NT2/D1 (cell line): ENCODE data around the gene MRPL14.

Experiments
- DNase-seq: peaks from one replicate; pipeline ENCODE4 v3.0.0-alpha.2; 2011; ENCODE audit warnings: low read depth, low spot score
- H3K27me3 ChIP-seq: 2 replicates; pipeline ENCODE4 v1.6.0; 2011; ENCODE audit warnings: mild to moderate bottlenecking; ENCODE audit not compliant: insufficient read length, insufficient read depth
- H3K36me3 ChIP-seq: 2 replicates; pipeline ENCODE4 v1.6.1; 2011; ENCODE audit warnings: mild to moderate bottlenecking, low read length, mixed read lengths; ENCODE audit not compliant: insufficient read depth, insufficient read length
- H3K4me1 ChIP-seq: 2 replicates; pipeline ENCODE4 v1.5.1; 2011; ENCODE audit not compliant: insufficient read depth, insufficient read length
- H3K4me3 ChIP-seq: 2 replicates; pipeline ENCODE4 v1.5.1; 2011; ENCODE audit warnings: low read depth; ENCODE audit not compliant: insufficient read length
- H3K9ac ChIP-seq: 2 replicates; pipeline ENCODE4 v1.6.0; 2011; ENCODE audit warnings: low read depth; ENCODE audit not compliant: insufficient read length
- H3K9me3 ChIP-seq: 2 replicates; pipeline ENCODE4 v1.5.1; 2011; ENCODE audit warnings: mild to moderate bottlenecking, low read length; ENCODE audit not compliant: insufficient read depth
- SUZ12 ChIP-seq: IDR thresholded peaks from 2 replicates; pipeline ENCODE4 v1.6.1; 2011; ENCODE audit not compliant: insufficient read length, insufficient read depth; ENCODE audit errors: extremely low read depth
- YY1 ChIP-seq: IDR thresholded peaks from 2 replicates; pipeline ENCODE4 v1.6.1; 2011; ENCODE audit not compliant: insufficient read length, insufficient read depth
- ZNF274 ChIP-seq: IDR thresholded peaks from 2 replicates; pipeline ENCODE4 v1.6.1; 2011; ENCODE audit warnings: mild to moderate bottlenecking, low read depth, low read length

MRPL14 gene

DNA sequence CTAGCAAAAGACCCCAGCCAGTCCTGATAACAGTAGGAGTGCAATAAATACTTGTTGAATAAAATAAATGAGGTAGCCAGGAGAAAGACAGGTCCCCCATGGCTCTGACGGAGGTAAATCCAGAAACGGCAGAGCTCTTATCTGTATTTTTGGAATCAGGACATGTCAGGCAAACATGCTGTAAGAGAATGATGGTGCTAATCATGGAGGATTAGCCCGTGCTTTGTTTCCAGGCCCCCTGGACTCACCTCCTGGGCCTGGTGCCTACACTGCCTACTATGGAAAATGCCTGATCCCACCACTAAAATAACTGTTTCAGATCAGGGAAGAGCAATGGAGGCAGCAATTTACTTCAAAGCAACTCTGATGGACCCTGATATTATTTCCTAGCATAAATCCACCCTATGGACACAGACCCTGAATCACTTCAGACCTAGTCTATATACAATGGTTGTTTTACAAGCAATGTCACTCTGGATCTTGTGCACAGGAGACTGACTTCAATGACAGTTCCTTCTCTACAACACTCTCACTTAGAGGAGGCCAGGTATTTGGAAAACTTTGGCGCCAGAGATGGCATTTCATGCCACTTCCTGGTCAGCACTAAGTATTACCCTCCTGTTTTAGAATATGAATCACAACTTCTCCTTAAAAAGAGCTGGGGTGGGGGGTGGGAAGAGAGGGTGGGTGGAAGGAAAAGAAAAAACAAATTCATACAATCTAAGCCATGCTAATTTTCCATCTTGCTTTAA lies 6.4 kb downstream of the MRPL14 start:
- Histone ChIP-seq H3K9me3 (no peaks in the 10 kb centered on the region), H3K4me1 (no peaks in the 10 kb centered on the region), H3K27me3 (no peaks in the 10 kb centered on the region), H3K4me3 (no peak overlapping the region), H3K9ac (no peak overlapping the region), H3K36me3 (peaks cover 19% of the 10 kb centered on the region)
- no peak for DNase-seq
- TF ChIP-seq ZNF274 (no peak), YY1 (no peak), SUZ12 (no peak)

DNA sequence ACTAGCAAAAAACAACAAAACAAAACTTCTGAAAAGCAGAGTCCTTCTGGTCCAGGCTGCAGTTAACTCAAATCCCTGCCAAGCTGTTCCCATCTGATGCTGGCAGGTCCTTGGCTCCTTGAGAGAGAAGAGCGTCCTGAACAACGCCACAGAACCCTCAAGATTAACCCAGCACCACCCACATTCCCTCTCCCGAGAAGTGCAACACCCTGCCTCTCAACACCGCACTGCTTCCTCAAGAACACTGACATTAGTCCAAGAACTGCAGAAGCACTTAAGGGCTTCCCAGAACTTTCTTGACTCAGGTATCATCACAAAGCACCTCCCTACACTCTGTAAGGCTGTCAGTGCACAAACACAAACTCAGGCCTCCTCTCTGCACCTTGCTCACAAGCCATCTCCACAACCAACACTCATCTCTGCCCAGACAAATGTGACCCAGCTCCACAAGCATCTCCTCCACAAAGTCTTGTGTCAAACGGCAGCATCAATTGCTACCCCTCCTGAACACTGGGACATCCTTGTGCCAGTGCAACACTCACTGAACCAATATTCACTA lies 7.5 kb downstream of the MRPL14 start:
- TF ChIP-seq SUZ12: no peak
- TF ChIP-seq ZNF274: no peak
- TF ChIP-seq YY1: no peak
- Histone ChIP-seq H3K36me3 (peaks cover 27% of the 10 kb centered on the region), H3K4me1 (no peaks in the 10 kb centered on the region), H3K4me3 (no peak overlapping the region), H3K9ac (no peak overlapping the region), H3K9me3 (no peaks in the 10 kb centered on the region), H3K27me3 (no peaks in the 10 kb centered on the region)
- no peak for DNase-seq

- Histone ChIP-seq H3K27me3 (no peaks in the 10 kb centered on the region), H3K36me3 (peaks cover 33% of the 10 kb centered on the region), H3K4me1 (no peaks in the 10 kb centered on the region), H3K4me3 (no peak overlapping the region), H3K9ac (no peak overlapping the region), H3K9me3 (no peaks in the 10 kb centered on the region)
- no peak for DNase-seq
- no peak for TF ChIP-seq SUZ12
Observed at GRCh38 chr6:44117397-44118128, 9.7 kb downstream of the MRPL14 start.

GRCh38 chr6:44116641-44117382 lies 10.4 kb downstream of the MRPL14 start:
- H3K27me3 ChIP-seq: no peaks in the 10 kb centered on the region
- no peaks in the 10 kb centered on the region for H3K4me1 ChIP-seq
- no peak overlapping the region for H3K9ac ChIP-seq
- H3K9me3 ChIP-seq: no peaks in the 10 kb centered on the region
- H3K36me3 ChIP-seq: peaks cover 41% of the 10 kb centered on the region
- H3K4me3 ChIP-seq: no peak overlapping the region
- no peak for DNase-seq
- TF ChIP-seq ZNF274: no peak
- no peak for TF ChIP-seq SUZ12
- TF ChIP-seq YY1: no peak

GRCh38 chr6:44115866-44116265 lies 11.4 kb downstream of the MRPL14 start:
- Histone ChIP-seq H3K36me3 (peaks cover 50% of the 10 kb centered on the region), H3K27me3 (no peaks in the 10 kb centered on the region), H3K4me1 (no peaks in the 10 kb centered on the region), H3K9me3 (no peaks in the 10 kb centered on the region), H3K9ac (no peak overlapping the region), H3K4me3 (no peak overlapping the region)
- TF ChIP-seq ZNF274: no peak
- no peak for TF ChIP-seq YY1
- no peak for TF ChIP-seq SUZ12
- no peak for DNase-seq

GRCh38 chr6:44113414-44113813 lies 13.8 kb downstream of the MRPL14 start:
- no peak for DNase-seq
- Histone ChIP-seq H3K4me3 (no peak overlapping the region), H3K9ac (no peak overlapping the region), H3K9me3 (no peaks in the 10 kb centered on the region), H3K36me3 (peaks cover 72% of the 10 kb centered on the region), H3K4me1 (peaks cover 2% of the 10 kb centered on the region), H3K27me3 (no peaks in the 10 kb centered on the region)
- TF ChIP-seq ZNF274 (no peak), SUZ12 (no peak), YY1 (no peak)
